ENCODE measurements around the gene SUCNR1. TPM values are rescaled to one million over a fixed set of nuclear protein-coding genes. Genes with fewer than 3 reads are reported as not detected.

Gene SUCNR1
- total RNA-seq, 1 experiment from 2014 or later = 0.07 TPM

DNA sequence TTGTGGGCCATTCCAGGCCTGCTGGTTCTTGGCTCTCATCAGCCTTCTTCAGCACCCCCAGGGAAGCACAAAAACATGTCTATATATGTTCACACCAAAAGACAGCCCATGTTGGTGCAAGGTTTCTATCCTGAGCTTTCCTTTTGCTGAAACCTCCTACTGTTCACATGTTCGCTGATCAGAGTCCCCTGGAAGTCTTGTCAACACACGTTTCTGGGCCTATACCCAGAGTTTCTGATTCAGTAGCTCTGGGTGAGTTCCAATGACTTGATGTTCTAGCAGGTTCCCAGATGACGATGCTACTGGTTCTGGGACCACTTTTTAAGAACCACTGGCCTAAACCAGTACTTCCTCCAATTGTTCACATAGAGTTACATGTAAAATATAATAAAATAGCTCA is 46.0 kb downstream of the SUCNR1 start:
- no peak overlapping the region for H3K4me3 Mint-ChIP-seq (ENCODE audit: low read depth, unreplicated experiment)
- no peak for DNase-seq

DNA sequence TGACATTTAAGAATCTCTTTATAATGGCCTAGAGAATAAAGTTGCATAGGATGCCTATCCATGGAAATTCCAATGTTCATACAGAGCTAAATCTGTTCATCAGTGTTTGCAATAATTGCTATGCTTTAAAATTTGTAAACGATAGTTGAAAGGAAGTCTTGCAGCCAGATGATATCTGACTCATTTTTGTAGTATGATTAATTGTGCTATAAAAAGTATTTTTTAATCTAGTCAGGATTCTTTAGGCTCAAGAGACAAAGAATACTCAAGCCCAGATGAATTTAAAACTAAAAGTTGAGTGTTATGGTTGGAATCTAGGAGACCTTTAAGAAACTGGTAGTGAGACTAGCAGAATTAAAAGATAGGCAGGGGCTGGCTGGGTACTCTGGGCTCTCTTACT is 50.5 kb downstream of the SUCNR1 start:
- no peaks in the 10 kb centered on the region for H3K9me3 Mint-ChIP-seq (ENCODE audit: low read depth, unreplicated experiment)
- DNase-seq = no peak
- H3K4me1 Mint-ChIP-seq (ENCODE audit: low read depth, unreplicated experiment) = peaks cover 25% of the 10 kb centered on the region
- CTCF ChIA-PET = no interaction called here
- intact Hi-C loops (cut with micrococcal nuclease; ENCODE audit: unreplicated experiment) = no loop called here
- no TSS peak for BruUV-seq (replicated peaks)
- TF ChIP-seq, protein P1, sequence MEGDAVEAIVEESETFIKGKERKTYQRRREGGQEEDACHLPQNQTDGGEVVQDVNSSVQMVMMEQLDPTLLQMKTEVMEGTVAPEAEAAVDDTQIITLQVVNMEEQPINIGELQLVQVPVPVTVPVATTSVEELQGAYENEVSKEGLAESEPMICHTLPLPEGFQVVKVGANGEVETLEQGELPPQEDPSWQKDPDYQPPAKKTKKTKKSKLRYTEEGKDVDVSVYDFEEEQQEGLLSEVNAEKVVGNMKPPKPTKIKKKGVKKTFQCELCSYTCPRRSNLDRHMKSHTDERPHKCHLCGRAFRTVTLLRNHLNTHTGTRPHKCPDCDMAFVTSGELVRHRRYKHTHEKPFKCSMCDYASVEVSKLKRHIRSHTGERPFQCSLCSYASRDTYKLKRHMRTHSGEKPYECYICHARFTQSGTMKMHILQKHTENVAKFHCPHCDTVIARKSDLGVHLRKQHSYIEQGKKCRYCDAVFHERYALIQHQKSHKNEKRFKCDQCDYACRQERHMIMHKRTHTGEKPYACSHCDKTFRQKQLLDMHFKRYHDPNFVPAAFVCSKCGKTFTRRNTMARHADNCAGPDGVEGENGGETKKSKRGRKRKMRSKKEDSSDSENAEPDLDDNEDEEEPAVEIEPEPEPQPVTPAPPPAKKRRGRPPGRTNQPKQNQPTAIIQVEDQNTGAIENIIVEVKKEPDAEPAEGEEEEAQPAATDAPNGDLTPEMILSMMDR (IDR thresholded peaks at IDR 0.05; ENCODE audit: unreplicated experiment) = no peak
- H3K27me3 Mint-ChIP-seq (ENCODE audit: unreplicated experiment) = no peaks in the 10 kb centered on the region
- no peak overlapping the region for H3K4me3 Mint-ChIP-seq (ENCODE audit: low read depth, unreplicated experiment)
- no peaks in the 10 kb centered on the region for H3K36me3 Mint-ChIP-seq (ENCODE audit: insufficient read depth, unreplicated experiment)
- H3K27ac Mint-ChIP-seq (ENCODE audit: unreplicated experiment) = no peak overlapping the region

More for the DNA sequence above, 46.0 kb downstream of the SUCNR1 start:
- no TSS peak for BruUV-seq (replicated peaks)
- Mint-ChIP-seq H3K4me1 (ENCODE audit: low read depth, unreplicated experiment) (peaks cover 6% of the 10 kb centered on the region), H3K27ac (ENCODE audit: unreplicated experiment) (no peak overlapping the region), H3K36me3 (ENCODE audit: insufficient read depth, unreplicated experiment) (no peaks in the 10 kb centered on the region), H3K9me3 (ENCODE audit: low read depth, unreplicated experiment) (peaks cover 2% of the 10 kb centered on the region), H3K27me3 (ENCODE audit: unreplicated experiment) (no peaks in the 10 kb centered on the region)
- CTCF ChIA-PET = interaction anchor here (1.5 to 1.6 kb wide), 2 partner anchors 81 to 480 kb away, joined by 8 to 9 read pairs; no protein-coding TSS in a partner anchor
- TF ChIP-seq, protein P1 (IDR thresholded peaks at IDR 0.05; ENCODE audit: unreplicated experiment) = no peak
- intact Hi-C loops (cut with micrococcal nuclease; ENCODE audit: unreplicated experiment) = loop anchor here (5.0 to 10.0 kb wide), 4 partner anchors 62 to 692 kb away; no protein-coding TSS in a partner anchor

DNA sequence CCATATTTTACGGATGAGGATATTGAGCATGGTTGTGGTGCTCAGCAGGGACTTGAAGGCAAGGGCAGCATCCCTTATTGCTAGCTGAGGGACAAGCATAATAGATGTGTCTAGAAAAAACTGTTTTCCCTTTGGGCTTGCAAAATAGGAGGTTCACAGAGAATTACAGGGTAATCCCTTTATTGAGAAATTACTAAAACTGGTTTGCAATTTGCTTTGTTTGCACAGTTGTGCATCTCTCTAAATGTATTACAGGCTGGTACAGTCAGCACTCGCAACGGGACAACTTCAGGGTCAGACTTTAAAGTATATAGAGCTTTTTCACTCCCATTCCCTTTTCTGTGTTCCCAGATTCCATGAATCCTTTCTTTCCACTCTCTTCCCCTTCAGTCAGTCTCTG is 51.3 kb downstream of the SUCNR1 start:
- intact Hi-C loops (cut with micrococcal nuclease; ENCODE audit: unreplicated experiment) = no loop called here
- Mint-ChIP-seq H3K4me3 (ENCODE audit: low read depth, unreplicated experiment) (no peak overlapping the region), H3K27ac (ENCODE audit: unreplicated experiment) (no peak overlapping the region), H3K4me1 (ENCODE audit: low read depth, unreplicated experiment) (peaks cover 25% of the 10 kb centered on the region), H3K27me3 (ENCODE audit: unreplicated experiment) (no peaks in the 10 kb centered on the region), H3K36me3 (ENCODE audit: insufficient read depth, unreplicated experiment) (no peaks in the 10 kb centered on the region), H3K9me3 (ENCODE audit: low read depth, unreplicated experiment) (no peaks in the 10 kb centered on the region)
- DNase-seq = no peak
- no TSS peak for BruUV-seq (replicated peaks)
- CTCF ChIA-PET = interaction anchor here (1.3 kb wide), 1 partner anchor 490 kb away, joined by 4 read pairs; no protein-coding TSS in a partner anchor
- TF ChIP-seq, protein P1 (IDR thresholded peaks at IDR 0.05; ENCODE audit: unreplicated experiment) = no peak

DNA sequence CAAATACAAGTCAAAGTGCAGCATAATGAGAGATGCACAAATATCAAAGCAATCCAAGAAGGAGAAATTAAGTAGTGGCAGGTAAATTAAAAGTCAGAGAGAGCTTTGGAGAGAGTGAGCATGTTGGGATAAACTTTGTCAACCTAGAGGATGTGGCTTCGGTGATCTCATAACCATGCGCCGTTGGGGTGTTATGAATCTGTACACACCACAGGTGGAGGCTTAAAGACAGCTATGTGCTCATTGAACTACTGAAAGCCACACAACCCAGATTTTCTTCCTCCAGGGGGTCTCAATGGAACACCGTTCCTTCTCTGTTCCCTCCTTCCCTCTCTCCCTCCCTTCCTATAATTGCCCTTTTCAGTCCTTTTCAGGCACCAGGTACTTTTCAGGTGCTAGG is 52.0 kb downstream of the SUCNR1 start:
- H3K27me3 Mint-ChIP-seq (ENCODE audit: unreplicated experiment) = no peaks in the 10 kb centered on the region
- H3K36me3 Mint-ChIP-seq (ENCODE audit: insufficient read depth, unreplicated experiment) = no peaks in the 10 kb centered on the region
- BruUV-seq (replicated peaks) = no TSS peak
- TF ChIP-seq, protein P1 (IDR thresholded peaks at IDR 0.05; ENCODE audit: unreplicated experiment) = no peak
- no peaks in the 10 kb centered on the region for H3K9me3 Mint-ChIP-seq (ENCODE audit: low read depth, unreplicated experiment)
- H3K27ac Mint-ChIP-seq (ENCODE audit: unreplicated experiment) = no peak overlapping the region
- intact Hi-C loops (cut with micrococcal nuclease; ENCODE audit: unreplicated experiment) = no loop called here
- peaks cover 25% of the 10 kb centered on the region for H3K4me1 Mint-ChIP-seq (ENCODE audit: low read depth, unreplicated experiment)
- DNase-seq = no peak
- H3K4me3 Mint-ChIP-seq (ENCODE audit: low read depth, unreplicated experiment) = no peak overlapping the region
- CTCF ChIA-PET = interaction anchor here (1.3 kb wide), 1 partner anchor 491 kb away, joined by 4 read pairs; no protein-coding TSS in a partner anchor

All from Calu3 (cell line).